NCI-H2196 treated with DMSO at 0.1 percent for 48 hours (cell line): ENCODE results near the gene FOXK1.
"Not testable (repeated sequence)": the region's sequence is repeated elsewhere in the genome, so short reads cannot be mapped to it uniquely, and the experiment has no call there.

Source experiments
- DNase-seq: peaks from one replicate; lab custom pipeline; 2025; ENCODE audit not compliant: unreplicated experiment; lab: John Stamatoyannopoulos, UW

Gene FOXK1

DNA sequence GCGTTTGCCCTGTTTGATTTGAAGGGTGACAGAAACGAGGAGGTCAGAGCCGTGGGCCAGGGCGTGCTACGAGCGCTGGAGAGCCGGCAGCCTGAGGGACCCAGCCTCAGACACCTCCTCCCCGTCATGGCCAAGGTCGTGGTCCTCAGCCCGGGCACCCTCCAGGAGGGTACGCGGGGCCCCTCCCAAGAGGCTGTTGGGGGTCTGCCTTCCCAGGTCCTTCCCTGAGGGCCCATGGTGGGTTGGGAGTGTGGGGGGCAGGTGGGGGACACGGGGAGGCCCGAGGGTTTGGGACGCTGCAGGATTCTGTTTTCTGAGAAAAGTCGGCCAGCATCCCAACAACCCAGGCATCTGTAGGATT lies 101.2 kb downstream of the FOXK1 start:
- DNase-seq, result no peak

DNA sequence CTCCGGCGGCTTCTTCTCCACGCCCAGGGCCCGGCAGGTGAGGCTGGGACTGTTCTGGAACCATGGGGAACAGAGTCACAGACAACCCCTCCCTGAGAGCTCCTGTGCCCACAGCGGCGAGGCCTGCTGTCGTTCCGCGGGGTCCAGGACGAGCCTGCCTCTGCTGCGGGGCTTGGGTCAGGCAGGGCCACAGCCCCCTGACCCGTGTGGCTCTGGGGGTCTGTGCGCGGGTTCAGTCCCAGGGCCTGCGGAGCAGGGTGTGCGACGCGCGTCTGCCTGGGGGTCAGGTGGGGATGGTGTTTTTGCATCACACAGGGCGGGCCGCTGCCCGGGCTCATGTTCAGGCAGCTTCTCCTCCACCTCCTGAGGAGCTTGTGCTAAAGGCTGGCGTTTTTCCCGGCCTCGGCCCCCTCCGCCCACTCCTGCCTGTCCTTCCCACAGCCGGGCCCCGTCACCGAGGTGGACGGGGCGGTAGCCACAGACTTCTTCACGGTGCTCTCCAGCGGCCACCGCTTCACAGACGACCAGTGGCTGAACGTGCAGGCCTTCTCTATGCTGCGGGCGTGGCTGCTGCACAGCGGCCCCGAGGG lies 101.8 kb downstream of the FOXK1 start:
- DNase-seq, result no peak

DNA sequence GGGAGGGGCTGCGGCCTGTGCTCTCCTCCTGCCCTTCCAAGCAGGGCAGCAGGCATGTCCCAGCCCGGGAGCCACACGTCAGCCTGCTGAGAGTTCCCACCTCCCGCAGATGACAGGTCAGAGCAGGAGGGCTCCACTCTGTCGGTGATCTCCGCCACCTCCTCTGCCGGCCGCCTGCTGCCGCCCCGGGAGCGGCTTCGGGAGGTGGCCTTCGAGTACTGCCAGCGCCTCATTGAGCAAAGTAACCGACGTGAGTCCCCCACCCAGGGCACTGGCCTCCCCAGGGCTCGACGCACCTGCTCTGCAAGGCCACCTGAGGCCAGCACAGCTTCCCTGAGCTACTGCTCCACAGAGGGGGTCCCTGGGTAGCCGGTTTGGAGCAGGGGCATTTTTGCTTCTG lies 102.7 kb downstream of the FOXK1 start:
- DNase-seq, result no peak

DNA sequence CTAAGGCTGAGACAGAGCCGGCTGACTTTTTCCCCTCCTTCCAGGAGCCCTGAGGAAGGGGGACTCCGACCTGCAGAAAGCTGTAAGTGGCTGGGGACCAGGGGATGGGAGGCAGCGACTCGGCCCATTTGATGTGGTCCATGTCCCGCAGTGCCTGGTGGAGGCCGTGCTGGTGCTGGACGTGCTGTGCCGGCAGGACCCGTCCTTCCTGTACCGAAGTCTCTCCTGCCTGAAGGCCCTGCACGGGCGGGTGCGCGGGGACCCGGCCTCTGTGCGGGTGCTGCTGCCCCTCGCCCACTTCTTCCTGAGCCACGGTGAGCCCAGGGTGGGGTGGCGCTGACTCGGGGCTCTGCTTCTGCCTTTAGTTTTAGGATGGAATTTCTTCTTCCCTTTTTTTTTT lies 103.3 kb downstream of the FOXK1 start:
- no peak for DNase-seq

DNA sequence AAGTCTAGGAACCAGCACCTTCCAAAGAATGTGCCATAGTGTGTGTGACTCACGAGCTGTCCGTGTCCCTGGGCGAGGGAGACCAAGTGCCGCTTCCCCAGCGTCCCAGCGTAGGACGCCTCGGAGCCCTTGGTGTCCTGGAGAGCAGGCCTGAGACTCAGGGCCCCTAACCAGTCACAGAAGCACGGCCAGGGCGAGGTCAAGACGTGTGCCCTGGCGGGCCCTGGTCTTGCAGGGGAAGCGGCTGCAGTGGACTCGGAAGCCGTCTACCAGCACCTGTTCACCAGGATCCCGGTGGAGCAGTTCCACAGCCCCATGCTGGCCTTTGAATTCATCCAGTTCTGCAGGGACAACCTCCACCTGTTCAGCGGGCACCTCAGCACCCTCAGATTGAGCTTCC lies 103.9 kb downstream of the FOXK1 start:
- DNase-seq, result no peak

DNA sequence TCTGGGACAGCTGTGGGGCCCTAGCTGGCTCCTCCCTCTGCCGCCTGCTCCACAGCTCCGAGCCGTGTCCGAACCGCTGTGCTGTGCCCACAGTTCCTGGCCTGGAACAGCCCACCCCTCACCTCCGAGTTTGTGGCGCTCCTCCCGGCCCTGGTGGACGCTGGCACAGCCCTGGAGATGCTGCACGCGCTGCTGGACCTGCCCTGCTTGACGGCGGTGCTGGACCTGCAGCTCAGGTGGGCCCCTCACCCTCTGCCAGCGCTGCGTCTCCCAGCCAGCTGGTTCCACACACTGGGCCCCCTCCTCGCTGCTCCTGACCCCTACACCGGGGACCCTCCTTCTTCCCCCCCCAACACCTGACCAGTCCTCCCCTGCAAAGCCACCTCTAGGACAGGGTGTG lies 105.4 kb downstream of the FOXK1 start:
- no peak for DNase-seq

DNA sequence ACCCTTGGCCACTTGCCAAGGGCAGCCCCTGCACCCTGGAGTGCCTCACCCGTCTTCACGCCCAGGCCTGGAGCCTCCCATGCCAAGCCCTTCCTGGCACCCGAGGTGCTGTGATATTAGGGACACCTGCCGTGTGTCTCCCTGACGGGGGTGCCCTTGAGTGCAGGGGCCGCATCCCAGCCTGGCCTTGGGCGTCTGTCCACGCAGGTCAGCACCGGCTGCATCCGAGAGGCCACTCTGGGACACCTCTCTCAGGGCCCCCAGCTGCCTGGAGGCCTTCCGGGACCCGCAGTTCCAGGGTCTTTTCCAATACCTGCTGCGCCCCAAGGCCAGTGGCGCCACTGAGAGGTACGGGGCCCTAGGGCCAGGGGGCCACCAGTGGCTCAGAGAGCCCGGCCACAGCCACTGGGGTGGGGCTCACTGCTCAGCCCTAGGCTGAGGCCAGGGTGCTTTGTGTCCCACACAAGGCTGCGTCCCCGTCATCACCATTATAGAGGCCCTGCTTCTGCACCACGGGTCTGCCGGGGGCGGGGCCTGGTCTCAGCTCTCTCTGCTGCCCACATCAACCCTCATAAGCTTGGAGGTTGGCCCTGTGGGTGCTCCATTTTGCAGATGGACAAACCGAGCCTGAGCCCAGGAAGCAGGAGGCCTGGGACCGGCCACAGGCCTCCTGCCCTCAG lies 106.0 kb downstream of the FOXK1 start:
- no peak for DNase-seq

DNA sequence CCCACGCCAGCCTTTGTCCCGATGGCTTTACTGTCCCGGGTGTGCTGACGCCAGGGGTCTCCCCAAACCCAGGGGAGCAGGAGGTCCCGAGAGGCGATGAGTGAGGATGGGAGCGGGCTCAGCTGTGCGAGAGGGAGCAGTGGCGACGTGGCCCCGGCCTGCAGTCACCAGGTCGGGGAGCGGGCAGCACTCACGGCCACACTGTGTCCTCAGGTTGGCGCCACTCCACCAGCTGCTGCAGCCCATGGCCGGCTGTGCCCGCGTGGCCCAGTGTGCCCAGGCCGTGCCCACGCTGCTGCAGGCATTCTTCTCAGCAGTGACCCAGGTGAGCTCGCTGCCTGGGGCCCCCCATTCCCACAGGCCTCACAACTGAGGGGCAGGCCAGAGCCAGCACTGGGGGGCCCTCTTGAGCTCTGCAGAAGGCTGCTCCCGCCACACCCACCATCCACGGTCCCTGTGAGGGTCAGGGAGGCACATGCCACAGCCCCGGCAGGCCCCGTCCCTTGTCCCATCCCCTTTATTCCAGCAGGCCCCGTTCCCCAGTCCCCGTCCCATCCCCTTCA lies 106.6 kb downstream of the FOXK1 start:
- no peak for DNase-seq

DNA sequence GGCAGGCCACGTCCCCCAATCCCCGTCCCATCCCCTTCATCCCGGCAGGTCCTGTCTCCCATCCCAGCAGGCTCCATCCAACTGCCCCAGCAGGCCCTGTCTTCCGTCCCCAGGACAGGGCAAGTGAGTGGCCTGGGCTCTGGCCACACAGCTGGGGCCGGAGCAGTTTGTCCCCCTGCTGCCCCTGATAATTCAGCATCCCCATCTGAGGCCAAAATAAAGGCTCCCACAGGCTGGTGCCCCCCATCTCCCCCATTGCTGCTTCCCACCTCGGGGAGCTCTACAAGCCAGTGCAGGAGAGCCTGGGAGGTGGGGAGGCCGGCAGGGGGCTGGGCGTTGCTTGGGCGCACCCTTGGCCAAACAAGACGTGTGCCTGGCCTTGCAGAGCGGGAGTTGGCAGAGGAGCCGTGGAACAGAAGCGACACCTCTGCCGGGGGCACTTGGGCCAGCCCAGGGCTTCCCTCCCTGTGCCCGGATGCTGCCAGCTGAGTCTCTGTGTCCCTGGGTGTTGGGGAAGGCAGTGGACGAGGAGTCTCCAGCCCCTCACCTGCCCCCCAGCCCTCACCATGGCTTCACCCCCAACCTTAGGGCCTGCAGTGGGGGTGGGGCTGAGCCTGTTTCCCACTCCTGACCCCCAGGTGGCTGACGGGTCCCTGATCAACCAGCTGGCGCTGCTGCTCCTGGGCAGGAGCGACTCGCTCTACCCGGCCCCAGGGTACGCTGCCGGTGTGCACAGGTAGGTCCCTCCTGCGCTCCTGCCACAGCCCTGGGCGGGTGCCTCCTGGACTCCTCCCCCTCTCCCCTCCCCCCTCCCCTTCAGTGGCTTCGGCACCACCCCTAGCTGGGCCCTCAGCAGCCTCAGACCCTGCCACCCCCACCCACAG lies 107.3 kb downstream of the FOXK1 start:
- no peak for DNase-seq

DNA sequence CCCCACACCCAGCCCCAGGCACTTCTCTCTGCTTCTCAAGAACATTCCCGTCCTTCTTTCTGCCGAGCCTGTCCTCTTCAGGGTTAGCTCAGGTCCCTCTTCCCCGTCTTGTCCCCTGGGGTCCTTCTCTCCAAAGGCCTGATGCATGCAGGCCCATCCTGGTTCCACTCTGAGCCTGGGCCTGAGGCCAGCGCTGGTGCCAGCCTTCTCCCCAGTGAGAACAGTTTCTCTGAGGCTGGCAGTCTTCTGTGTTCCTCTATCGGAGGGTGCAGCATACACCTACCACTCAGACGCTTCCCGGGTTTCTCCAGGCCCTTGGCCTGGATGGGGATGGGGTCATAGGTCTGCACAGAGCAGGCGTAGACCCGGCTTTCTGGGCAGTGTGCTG lies 108.0 kb downstream of the FOXK1 start:
- DNase-seq, result no peak

DNA sequence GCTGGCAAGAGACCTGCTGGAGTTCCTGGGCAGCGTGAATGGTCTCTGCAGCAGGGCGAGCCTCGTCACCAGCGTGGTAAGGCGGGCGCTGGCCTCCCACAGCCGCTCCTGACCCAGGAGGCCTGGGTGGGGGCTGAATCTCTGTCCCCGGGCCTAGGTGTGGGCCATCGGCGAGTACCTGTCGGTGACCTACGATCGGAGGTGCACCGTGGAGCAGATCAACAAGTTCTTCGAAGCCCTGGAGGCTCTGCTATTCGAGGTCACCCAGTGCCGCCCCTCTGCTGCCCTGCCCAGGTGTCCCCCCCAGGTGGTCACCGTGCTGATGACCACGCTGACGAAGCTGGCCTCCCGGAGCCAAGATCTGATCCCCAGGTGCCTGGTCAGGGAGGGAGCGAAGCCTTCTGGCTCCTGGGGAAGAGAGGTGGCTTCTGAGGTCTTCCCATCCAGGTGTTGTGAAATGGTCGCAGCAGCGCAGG lies 108.5 kb downstream of the FOXK1 start:
- no peak for DNase-seq

DNA sequence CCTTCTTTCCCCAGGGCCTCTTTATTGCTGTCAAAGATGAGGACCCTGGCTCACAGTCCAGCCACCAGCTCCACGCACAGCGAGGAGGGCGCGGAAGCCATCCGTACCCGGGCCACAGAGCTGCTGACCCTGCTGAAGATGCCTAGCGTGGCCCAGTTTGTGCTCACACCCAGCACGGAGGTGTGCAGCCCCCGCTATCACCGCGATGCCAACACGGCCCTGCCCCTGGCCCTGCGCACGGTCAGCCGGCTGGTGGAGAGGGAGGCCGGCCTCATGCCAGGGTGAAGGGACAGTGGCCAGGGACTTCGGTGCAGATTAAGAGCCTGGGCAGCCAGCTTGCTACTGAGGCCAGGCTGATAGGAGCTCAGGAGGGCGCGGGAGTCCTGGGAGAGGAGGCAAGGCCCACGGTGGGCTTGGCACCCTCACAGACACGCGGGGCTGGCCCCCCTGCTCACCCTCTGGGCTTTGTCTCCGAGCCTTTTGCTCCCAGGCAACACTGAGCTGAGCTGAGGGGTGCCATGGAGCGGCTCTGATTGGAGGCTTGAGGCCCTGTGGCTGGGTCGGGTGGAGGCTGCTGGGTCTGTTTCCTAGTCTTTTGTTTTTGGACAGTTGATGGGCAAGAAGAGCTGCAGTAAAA lies 109.1 kb downstream of the FOXK1 start:
- DNase-seq, result no peak

DNA sequence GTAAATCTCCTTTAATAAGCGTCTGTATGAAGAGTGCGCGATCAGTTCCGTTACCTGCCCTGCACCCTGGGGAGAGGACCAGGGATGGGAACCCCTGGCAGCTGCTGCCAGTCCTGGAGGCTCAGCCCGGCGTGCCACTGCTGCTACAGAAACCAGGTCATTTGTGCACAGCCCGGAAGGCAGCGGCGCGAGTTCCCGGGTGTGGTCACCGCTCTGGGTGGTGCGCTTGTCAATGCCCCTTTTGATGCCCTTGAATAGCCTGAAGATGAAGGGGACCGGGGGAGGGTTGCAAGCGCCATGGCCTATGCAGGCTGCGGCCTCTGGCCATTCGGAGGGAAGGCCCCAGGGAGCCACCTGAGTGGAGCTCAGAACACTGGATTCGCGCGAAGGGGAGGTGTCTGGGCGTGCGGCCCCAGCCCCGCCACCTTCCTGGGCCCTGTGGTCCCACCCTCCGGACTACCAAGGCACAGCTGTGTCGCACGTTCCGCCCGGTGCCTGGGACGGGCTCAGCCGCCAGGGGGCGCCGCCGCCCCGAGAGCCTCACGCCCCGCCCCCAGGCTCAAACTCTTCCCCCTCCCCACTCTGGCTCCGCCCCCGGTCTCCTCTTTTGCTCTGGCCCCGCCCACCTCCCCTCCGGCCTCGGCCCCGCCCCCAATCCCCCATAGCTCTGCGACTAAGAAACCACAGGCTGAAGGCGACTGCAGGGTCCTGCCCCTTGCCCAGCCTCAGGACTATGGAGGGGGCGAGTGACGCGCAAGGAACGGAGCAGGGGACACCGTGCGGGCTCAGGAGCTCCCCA lies 109.8 kb downstream of the FOXK1 start:
- DNase-seq, result no peak

DNA sequence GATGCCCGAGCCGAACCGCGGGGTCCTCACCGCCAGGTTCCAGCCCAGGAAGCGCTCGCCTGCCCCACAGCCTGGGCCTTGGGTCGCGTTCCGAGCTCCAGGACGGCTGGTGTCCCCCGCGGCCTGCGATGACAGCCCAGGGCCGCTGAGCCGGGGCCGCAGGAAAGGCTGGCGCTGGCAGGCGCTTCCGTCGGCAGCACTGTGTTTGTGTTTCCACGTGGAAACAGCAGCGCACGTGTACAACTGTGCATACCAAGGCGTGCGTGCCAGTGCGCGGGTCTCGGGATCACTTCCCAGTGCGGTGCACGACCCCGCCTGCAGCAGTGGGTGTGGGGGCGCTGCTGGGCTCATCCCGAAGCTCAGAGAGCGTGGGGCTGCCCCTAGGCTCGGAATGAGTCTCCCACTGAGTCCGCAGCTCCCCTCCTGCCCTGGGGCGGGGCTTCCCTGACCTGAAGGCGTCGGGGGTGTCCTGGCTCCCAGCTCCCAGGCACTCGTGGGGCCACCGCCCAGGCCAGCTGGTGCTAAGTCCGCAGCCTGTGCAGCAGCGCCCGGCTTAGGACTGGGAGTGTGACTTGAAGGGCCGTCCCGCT lies 110.5 kb downstream of the FOXK1 start:
- DNase-seq, result no peak

DNA sequence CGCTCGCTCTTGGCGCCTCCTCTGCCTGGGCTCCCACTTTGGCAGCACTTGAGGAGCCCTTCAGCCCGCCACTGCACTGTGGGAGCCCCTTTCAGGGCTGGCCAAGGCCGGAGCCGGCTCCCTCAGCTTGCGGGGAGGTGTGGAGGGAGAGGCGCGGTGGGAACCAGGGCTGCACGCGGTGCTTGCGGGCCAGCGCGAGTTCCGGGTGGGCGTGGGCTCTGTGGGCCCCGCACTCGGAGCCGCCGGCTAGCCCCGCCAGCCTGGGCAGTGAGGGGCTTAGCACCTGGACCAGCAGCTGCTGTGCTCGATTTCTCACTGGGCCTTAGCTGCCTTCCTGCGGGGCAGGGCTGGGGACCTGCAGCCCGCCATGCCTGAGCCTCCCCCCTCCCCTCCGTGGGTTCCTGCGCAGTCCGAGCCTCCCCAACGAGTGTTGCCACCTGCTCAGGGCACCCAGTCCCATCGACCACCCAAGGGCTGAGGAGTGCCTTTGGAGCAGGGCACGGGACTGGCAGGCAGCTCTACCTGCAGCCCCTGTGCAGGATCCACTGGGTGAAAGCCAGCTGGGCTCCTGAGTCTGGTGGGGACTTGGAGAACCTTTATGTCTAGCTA lies 111.4 kb downstream of the FOXK1 start:
- DNase-seq, result not testable (repeated sequence)

DNA sequence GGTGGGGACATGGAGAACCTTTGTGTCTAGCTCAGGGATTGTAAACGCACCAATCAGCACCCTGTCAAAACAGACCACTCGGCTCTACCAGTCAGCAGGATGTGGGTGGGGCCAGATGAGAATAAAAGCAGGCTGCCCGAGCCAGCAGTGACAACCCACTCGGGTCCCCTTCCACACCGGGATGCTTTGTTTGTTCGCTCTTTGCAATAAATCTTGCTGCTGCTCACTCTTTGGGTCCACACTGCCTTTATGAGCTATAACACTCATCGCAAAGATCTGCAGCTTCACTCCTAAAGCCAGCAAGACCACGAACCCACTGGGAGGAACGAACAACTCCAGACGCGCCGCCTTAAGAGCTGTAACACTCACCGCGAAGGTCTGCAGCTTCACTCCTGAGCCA lies 112.1 kb downstream of the FOXK1 start:
- not testable (repeated sequence) for DNase-seq

DNA sequence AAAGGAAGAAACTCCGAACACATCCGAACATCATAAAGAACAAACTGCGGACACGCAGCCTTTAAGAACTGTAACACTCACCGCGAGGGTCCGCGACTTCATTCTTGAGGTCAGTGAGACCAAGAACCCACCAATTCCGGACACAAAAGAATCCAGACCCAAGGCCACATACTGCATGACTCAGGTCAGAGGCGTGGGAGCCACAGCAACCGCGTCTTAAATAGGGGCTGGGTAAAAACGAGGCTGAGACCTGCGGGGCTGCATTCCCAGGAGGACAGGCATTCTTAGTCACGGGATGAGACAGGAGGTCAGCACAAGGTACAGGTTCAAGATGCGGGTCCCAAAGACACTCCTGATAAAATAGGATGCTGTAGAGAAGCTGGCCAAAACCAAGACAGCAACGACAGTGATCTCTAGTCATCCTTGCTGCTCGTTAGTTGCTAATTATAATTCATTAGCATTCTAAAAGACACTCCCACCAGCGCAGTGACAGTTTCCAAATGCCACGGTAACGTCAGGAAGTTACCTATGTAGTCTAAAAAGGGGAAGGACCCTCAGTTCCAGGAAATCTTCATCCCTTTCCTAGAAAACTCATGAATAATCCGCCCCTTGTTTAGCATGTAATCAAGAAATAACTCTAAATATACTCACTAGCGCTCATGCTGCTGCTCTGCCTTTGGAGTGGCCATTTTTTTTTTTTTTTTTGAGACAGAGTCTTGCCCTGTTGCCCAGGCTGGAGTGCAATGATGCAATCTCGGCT lies 112.7 kb downstream of the FOXK1 start:
- no peak for DNase-seq

DNA sequence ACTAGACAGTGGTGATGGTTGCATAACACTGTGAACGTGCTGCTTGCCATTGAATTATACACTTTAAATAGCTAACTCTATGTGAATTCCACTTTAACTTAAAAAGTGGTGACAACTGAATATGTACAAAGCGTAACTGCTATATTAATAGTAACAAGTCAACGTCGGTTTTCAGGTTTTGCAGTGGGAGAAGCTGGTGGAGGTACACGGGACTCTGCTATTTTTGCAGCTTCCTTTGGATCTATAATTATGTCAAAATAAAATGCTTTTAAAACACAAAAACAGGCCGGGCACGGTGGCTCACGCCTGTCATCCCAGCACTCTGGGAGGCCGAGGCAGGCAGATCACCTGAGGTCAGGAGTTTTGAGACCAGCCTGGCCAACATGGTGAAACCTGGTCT lies 114.4 kb downstream of the FOXK1 start:
- no peak for DNase-seq
